AG10803 (cell line): ENCODE measurements around the gene PCBP3.
"Not testable (repeated sequence)": the region's sequence is repeated elsewhere in the genome, so short reads cannot be mapped to it uniquely, and the experiment has no call there.

Source experiments
- DNase-seq: peaks from one replicate; pipeline ENCODE4 v3.0.0; 2010; ENCODE audit warnings: low read depth
- H3K4me3 ChIP-seq: 2 replicates; pipeline ENCODE4 v1.5.1; 2011; ENCODE audit warnings: mild to moderate bottlenecking, low read length, control low read depth
- CTCF ChIP-seq: conservative IDR thresholded peaks from 2 replicates; pipeline ENCODE4 v1.5.1; 2011; ENCODE audit warnings: mild to moderate bottlenecking, low read length, control low read depth, inconsistent platforms

The PCBP3 gene

GRCh38 chr21:45615145-45615711 lies 28.3 kb upstream of the PCBP3 start:
- no peak for DNase-seq
- no peak overlapping the region for H3K4me3 ChIP-seq
- TF ChIP-seq CTCF: no peak

GRCh38 chr21:45617021-45617921 lies 26.3 kb upstream of the PCBP3 start:
- no peak overlapping the region for H3K4me3 ChIP-seq
- TF ChIP-seq CTCF: no peak
- no peak for DNase-seq

- H3K4me3 ChIP-seq: no peak overlapping the region
- peak; percentile 48 for DNase-seq
- no peak for TF ChIP-seq CTCF
Observed at GRCh38 chr21:45618287-45618686, 25.2 kb upstream of the PCBP3 start.

- TF ChIP-seq CTCF: no peak
- H3K4me3 ChIP-seq: no peak overlapping the region
- DNase-seq: peak; percentile 19
Observed at GRCh38 chr21:45618846-45619485, 24.6 kb upstream of the PCBP3 start.

GRCh38 chr21:45620201-45620923 lies 23.2 kb upstream of the PCBP3 start:
- no peak for TF ChIP-seq CTCF
- no peak overlapping the region for H3K4me3 ChIP-seq
- DNase-seq: no peak

- DNase-seq, H3K4me3 ChIP-seq: not testable (repeated sequence)
Observed at GRCh38 chr21:45621435-45622331, 21.8 kb upstream of the PCBP3 start.
